Measurements from ENCODE around the gene CNTN2. TPM values are rescaled to one million over a fixed set of nuclear protein-coding genes. Genes with fewer than 3 reads are reported as not detected.

Gene CNTN2
- total RNA-seq, 1 donor = not detected

DNA sequence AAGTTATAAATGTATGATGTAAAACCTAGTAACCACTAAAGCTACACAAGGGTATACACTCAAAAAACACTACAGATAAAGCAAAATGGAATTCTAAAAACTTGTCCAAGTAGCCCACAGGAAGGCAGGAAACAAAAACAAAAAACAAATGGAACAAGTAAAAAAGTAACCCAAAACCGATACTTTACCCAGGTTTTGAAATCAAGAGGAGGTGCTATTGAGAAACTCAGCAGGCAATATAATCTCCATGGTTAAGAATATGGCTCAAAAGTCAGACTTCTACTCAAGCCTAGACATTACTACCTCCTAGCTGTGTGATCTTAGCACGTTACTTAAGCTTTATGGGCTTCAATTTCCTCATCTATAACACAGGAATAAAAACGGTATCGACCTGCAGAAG lies 65.5 kb downstream of the CNTN2 start:
- no peak overlapping the region for H3K4me3 ChIP-seq (ENCODE audit: insufficient read depth, low read length)
- no peaks in the 10 kb centered on the region for H3K4me1 ChIP-seq (ENCODE audit: insufficient read depth, low read length)
- no peak overlapping the region for H3K4me2 ChIP-seq (ENCODE audit: insufficient read depth, low read length)
- H3K79me2 ChIP-seq (ENCODE audit: insufficient read depth, low read length) = peaks cover 8% of the 10 kb centered on the region
- DNase-seq (ENCODE audit: insufficient read length, low spot score, missing footprints) = no peak
- H3K9me3 ChIP-seq (ENCODE audit: low read depth, low read length) = no peaks in the 10 kb centered on the region
- H3K27me3 ChIP-seq (ENCODE audit: insufficient read depth, low read length) = no peaks in the 10 kb centered on the region
- no peak overlapping the region for H2AFZ ChIP-seq (ENCODE audit: low read length)
- H3K27ac ChIP-seq (ENCODE audit: low read depth, low read length) = no peak overlapping the region
- H3K36me3 ChIP-seq (ENCODE audit: insufficient read depth, low read length) = peaks cover 32% of the 10 kb centered on the region
- no peaks in the 10 kb centered on the region for H4K20me1 ChIP-seq (ENCODE audit: insufficient read depth, low read length)
- TF ChIP-seq, protein P1, sequence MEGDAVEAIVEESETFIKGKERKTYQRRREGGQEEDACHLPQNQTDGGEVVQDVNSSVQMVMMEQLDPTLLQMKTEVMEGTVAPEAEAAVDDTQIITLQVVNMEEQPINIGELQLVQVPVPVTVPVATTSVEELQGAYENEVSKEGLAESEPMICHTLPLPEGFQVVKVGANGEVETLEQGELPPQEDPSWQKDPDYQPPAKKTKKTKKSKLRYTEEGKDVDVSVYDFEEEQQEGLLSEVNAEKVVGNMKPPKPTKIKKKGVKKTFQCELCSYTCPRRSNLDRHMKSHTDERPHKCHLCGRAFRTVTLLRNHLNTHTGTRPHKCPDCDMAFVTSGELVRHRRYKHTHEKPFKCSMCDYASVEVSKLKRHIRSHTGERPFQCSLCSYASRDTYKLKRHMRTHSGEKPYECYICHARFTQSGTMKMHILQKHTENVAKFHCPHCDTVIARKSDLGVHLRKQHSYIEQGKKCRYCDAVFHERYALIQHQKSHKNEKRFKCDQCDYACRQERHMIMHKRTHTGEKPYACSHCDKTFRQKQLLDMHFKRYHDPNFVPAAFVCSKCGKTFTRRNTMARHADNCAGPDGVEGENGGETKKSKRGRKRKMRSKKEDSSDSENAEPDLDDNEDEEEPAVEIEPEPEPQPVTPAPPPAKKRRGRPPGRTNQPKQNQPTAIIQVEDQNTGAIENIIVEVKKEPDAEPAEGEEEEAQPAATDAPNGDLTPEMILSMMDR (IDR thresholded peaks at IDR 0.05; ENCODE audit: extremely low read depth, low read depth, low read length) = no peak

DNA sequence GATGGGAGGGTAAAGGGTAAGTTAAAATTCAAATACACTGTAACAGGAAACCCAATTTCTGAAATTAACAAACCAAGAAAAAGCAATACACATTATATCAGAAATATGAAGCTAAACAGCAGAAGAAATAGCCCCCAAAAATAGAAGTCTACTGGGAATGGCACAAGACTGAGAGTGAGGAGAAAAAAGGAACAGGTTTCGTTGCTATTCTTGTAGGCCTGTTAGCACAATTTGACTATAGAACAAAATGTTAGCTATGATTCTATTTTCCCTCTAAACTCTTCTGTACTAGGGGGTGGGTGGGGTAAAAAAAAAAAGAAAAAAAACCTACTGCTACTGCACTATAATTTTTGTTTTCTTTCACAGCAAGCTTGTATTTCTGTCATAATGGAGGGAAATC lies 66.3 kb downstream of the CNTN2 start:
- Histone ChIP-seq H3K27me3 (ENCODE audit: insufficient read depth, low read length) (no peaks in the 10 kb centered on the region), H3K9me3 (ENCODE audit: low read depth, low read length) (no peaks in the 10 kb centered on the region), H3K4me2 (ENCODE audit: insufficient read depth, low read length) (no peak overlapping the region), H4K20me1 (ENCODE audit: insufficient read depth, low read length) (no peaks in the 10 kb centered on the region), H3K4me1 (ENCODE audit: insufficient read depth, low read length) (no peaks in the 10 kb centered on the region), H3K27ac (ENCODE audit: low read depth, low read length) (no peak overlapping the region), H3K79me2 (ENCODE audit: insufficient read depth, low read length) (peaks cover 12% of the 10 kb centered on the region), H3K4me3 (ENCODE audit: insufficient read depth, low read length) (no peak overlapping the region), H2AFZ (ENCODE audit: low read length) (no peak overlapping the region), H3K36me3 (ENCODE audit: insufficient read depth, low read length) (peaks cover 30% of the 10 kb centered on the region)
- DNase-seq (ENCODE audit: insufficient read length, low spot score, missing footprints) = no peak
- TF ChIP-seq, protein P1 (IDR thresholded peaks at IDR 0.05; ENCODE audit: extremely low read depth, low read depth, low read length) = no peak

DNA sequence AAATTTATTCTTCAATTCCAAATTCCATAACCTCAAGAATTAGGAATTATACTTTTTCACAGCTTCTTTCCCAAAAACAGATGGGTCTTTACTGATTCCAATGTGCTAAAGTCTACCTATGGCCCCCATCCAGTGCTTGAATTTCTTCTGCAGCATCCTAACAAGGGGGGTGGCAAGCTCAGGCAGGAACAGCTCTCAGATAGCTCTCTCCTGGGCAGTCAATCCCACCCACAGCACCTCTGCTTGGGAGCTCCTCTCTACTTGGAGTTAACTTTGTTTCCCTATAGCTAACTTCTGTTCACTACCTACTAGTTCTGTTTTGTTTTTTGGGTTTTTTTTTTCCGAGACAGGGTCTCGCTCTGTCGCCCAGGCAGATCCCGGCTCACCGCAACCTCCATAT lies 66.7 kb downstream of the CNTN2 start:
- no peaks in the 10 kb centered on the region for H3K4me1 ChIP-seq (ENCODE audit: insufficient read depth, low read length)
- H2AFZ ChIP-seq (ENCODE audit: low read length) = no peak overlapping the region
- no peaks in the 10 kb centered on the region for H3K27me3 ChIP-seq (ENCODE audit: insufficient read depth, low read length)
- no peak overlapping the region for H3K27ac ChIP-seq (ENCODE audit: low read depth, low read length)
- H3K79me2 ChIP-seq (ENCODE audit: insufficient read depth, low read length) = peaks cover 12% of the 10 kb centered on the region
- peaks cover 33% of the 10 kb centered on the region for H3K36me3 ChIP-seq (ENCODE audit: insufficient read depth, low read length)
- no peak for DNase-seq (ENCODE audit: insufficient read length, low spot score, missing footprints)
- H4K20me1 ChIP-seq (ENCODE audit: insufficient read depth, low read length) = no peaks in the 10 kb centered on the region
- H3K4me2 ChIP-seq (ENCODE audit: insufficient read depth, low read length) = no peak overlapping the region
- TF ChIP-seq, protein P1 (IDR thresholded peaks at IDR 0.05; ENCODE audit: extremely low read depth, low read depth, low read length) = no peak
- no peaks in the 10 kb centered on the region for H3K9me3 ChIP-seq (ENCODE audit: low read depth, low read length)
- H3K4me3 ChIP-seq (ENCODE audit: insufficient read depth, low read length) = no peak overlapping the region

DNA sequence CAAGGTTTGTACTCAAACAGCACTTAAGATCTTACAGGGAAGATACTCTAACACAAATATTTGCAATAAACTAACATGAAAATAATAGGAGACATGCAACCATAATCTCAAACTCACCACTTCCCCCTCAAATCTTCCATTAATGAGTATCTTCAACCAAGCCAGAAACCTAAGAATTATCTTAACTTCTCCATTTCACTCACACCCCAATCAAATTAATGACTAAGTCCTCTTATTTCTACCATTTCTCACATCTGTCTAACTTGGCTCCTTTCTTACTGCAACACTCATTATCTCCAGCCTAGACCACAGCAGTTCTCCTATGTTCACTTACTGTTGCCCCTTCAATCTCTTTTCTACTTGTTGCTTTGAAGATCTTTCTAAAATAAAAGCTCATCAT lies 68.3 kb downstream of the CNTN2 start:
- TF ChIP-seq, protein P1 (IDR thresholded peaks at IDR 0.05; ENCODE audit: extremely low read depth, low read depth, low read length) = no peak
- no peak overlapping the region for H2AFZ ChIP-seq (ENCODE audit: low read length)
- H3K27ac ChIP-seq (ENCODE audit: low read depth, low read length) = no peak overlapping the region
- H3K4me3 ChIP-seq (ENCODE audit: insufficient read depth, low read length) = no peak overlapping the region
- H3K4me2 ChIP-seq (ENCODE audit: insufficient read depth, low read length) = no peak overlapping the region
- no peaks in the 10 kb centered on the region for H3K9me3 ChIP-seq (ENCODE audit: low read depth, low read length)
- peaks cover 17% of the 10 kb centered on the region for H3K79me2 ChIP-seq (ENCODE audit: insufficient read depth, low read length)
- H3K36me3 ChIP-seq (ENCODE audit: insufficient read depth, low read length) = peaks cover 24% of the 10 kb centered on the region
- peaks cover 4% of the 10 kb centered on the region for H4K20me1 ChIP-seq (ENCODE audit: insufficient read depth, low read length)
- DNase-seq (ENCODE audit: insufficient read length, low spot score, missing footprints) = no peak
- H3K4me1 ChIP-seq (ENCODE audit: insufficient read depth, low read length) = no peaks in the 10 kb centered on the region
- no peaks in the 10 kb centered on the region for H3K27me3 ChIP-seq (ENCODE audit: insufficient read depth, low read length)
